ENCODE measurements around the gene BTLA. TPM values are rescaled to one million over a fixed set of nuclear protein-coding genes. Genes with fewer than 3 reads are reported as not detected.

BTLA gene
- total and polyA plus RNA-seq, 10 of the 15 experiments (the other 5 are each of a cell fraction or from before 2014, with no cell fraction given): 55.4 to 134 (median 84.2) TPM

- TF ChIP-seq PBX3 (IDR thresholded peaks at IDR 0.05; ENCODE audit: insufficient replicate concordance, low read depth, low read length) (no peak), SUZ12 (IDR thresholded peaks at IDR 0.05; ENCODE audit: unreplicated experiment) (no peak), CTCF (IDR thresholded peaks at IDR 0.05 in 2 of 3, conservative IDR thresholded peaks at IDR 0.05 in 1 of 3; ENCODE audit: control insufficient read depth in 2 of 3, extremely low read depth in 1 of 3, insufficient read depth in 1 of 3, low read depth in 3 of 3, low read length in 3 of 3) (no peak), BCL11A (IDR thresholded peaks at IDR 0.05; ENCODE audit: low read depth, low read length) (peak; percentile 14; the same call in 1 of the 2 replicates), ZNF24 (IDR thresholded peaks at IDR 0.05) (no peak), BACH1 (IDR thresholded peaks at IDR 0.05; ENCODE audit: borderline replicate concordance) (no peak; the same call in 1 of the 2 replicates), PKNOX1 (IDR thresholded peaks at IDR 0.05) (peak; percentile 62), MXI1 (IDR thresholded peaks at IDR 0.05; ENCODE audit: low read depth, low read length) (no peak), DPF2 (IDR thresholded peaks at IDR 0.05) (no peak), HDAC2 (IDR thresholded peaks at IDR 0.05) (no peak), ZBTB4 (CRISPR knock-in tag; IDR thresholded peaks at IDR 0.05) (no peak), ZBED1 (IDR thresholded peaks at IDR 0.05; ENCODE audit: borderline replicate concordance) (peak; percentile 61; the same call in 1 of the 2 replicates), ZZZ3 (IDR thresholded peaks at IDR 0.05; ENCODE audit: control insufficient read depth, insufficient read length, low read depth) (no peak), HDAC6 (IDR thresholded peaks at IDR 0.05; ENCODE audit: unreplicated experiment) (no peak), ATF7 (IDR thresholded peaks at IDR 0.05; ENCODE audit: low read depth) (peak; percentile 66), SIN3A (IDR thresholded peaks at IDR 0.05; ENCODE audit: low read depth, low read length) (no peak), PAX8 (IDR thresholded peaks at IDR 0.05) (no peak), CREB1 (IDR thresholded peaks at IDR 0.05; ENCODE audit: low read depth) (peak; percentile 39; the same call in 1 of the 2 replicates), ZNF207 (IDR thresholded peaks at IDR 0.05; ENCODE audit: borderline replicate concordance) (no peak), CBX5 (IDR thresholded peaks at IDR 0.05; ENCODE audit: low read depth) (peak; percentile 69; the same call in 1 of the 2 replicates), FOS (IDR thresholded peaks at IDR 0.05; ENCODE audit: borderline replicate concordance, extremely low read depth, insufficient read length) (no peak), ESRRA (IDR thresholded peaks at IDR 0.05; ENCODE audit: low read length) (no peak), ETV6 (conservative IDR thresholded peaks at IDR 0.05 in 1 of 2, IDR thresholded peaks at IDR 0.05 in 1 of 2; ENCODE audit: borderline replicate concordance in 1 of 2, low read depth in 1 of 2) (no peak)
These were observed 36.0 kb downstream of the BTLA start (continued) for GRCh38 chr3:112463250-112463649.
